Measurements from ENCODE around the gene PIK3C3.

The PIK3C3 gene

GRCh38 chr18:42131066-42131929 lies 176.3 kb downstream of the PIK3C3 start:
- DNase-seq (ENCODE audit: low read depth): no peak

GRCh38 chr18:42131930-42132244 lies 176.9 kb downstream of the PIK3C3 start:
- no peak for DNase-seq (ENCODE audit: low read depth)

Data from CMK (cell line).